Panc1 (cell line): ENCODE data around the gene RAPGEFL1. TPM values are rescaled to one million over a fixed set of nuclear protein-coding genes. Genes with fewer than 3 reads are reported as not detected.
A peak's percentile ranks its signal among the peaks of the same experiment; 100 is the strongest.
"Not testable (repeated sequence)": the region's sequence is repeated elsewhere in the genome, so short reads cannot be mapped to it uniquely, and the experiment has no call there.

Source experiments
- ATAC-seq: fragments of 200-7000 bp; cut with Tn5 transposase; 2 replicates; pipeline ENCODE4 v1.9.1; 2020; ENCODE audit warnings: mild to moderate bottlenecking, moderate library complexity
- BruUV-seq: library from RNA; stranded (reverse); fragments of 400-500 nt; replicated peaks from 2 replicates; lab custom pipeline; 2021; lab: Mats Ljungman, UMichigan
- CTCF ChIA-PET: fragments of 300-600 bp; sonication (Branson Sonifier 250); formaldehyde crosslinking; loops from one replicate; lab custom pipeline; 2022; ENCODE audit warnings: antibody characterized with exemption; lab: Charles Lee
- POLR2A ChIA-PET: fragments of 300-600 bp; sonication (Branson Sonifier 250); formaldehyde crosslinking; loops from one replicate; lab custom pipeline; 2022; ENCODE audit warnings: antibody characterized with exemption; lab: Charles Lee
- DNase-seq: peaks from one replicate; pipeline ENCODE4 v3.0.0-alpha.2; 2010; ENCODE audit warnings: low read depth, low spot score
- H3K27ac ChIP-seq: 2 replicates; pipeline ENCODE4 v1.5.1; 2011; ENCODE audit warnings: mild to moderate bottlenecking, low read length, inconsistent platforms
- H3K27me3 ChIP-seq: fragments of 200-500 bp; sonication (Bioruptor generic); 2 replicates; pipeline ENCODE4 v1.6.0; 2014; ENCODE audit warnings: low read length, inconsistent platforms; ENCODE audit not compliant: control insufficient read depth, insufficient read depth
- H3K36me3 ChIP-seq: fragments of 200-500 bp; sonication (Bioruptor generic); 2 replicates; pipeline ENCODE4 v1.5.1; 2014; ENCODE audit warnings: inconsistent platforms, mild to moderate bottlenecking, low read length, moderate library complexity; ENCODE audit not compliant: control insufficient read depth, insufficient read depth
- H3K4me1 ChIP-seq: 2 replicates; pipeline ENCODE4 v1.5.1; 2011; ENCODE audit warnings: inconsistent platforms, mild to moderate bottlenecking, low read length, moderate library complexity; ENCODE audit not compliant: control insufficient read depth, insufficient read depth
- H3K4me3 ChIP-seq, 2 experiments: 2 replicates each; pipeline ENCODE4 v1.5.1; 2011 to 2012; ENCODE audit warnings: low read depth in 2 of 2, low read length in 2 of 2, mild to moderate bottlenecking in 2 of 2, inconsistent platforms in 1 of 2, moderate library complexity in 1 of 2
- H3K9me3 ChIP-seq: fragments of 200-500 bp; sonication (Bioruptor generic); 2 replicates; pipeline ENCODE4 v1.5.1; 2014; ENCODE audit warnings: low read depth, mild to moderate bottlenecking, inconsistent platforms, low read length, moderate library complexity; ENCODE audit not compliant: control insufficient read depth, insufficient read depth
- CTCF ChIP-seq: fragments of 450-650 bp; IDR thresholded peaks from 2 replicates; pipeline ENCODE4 v1.5.1; 2017; ENCODE audit warnings: mild to moderate bottlenecking
- POLR2AphosphoS5 ChIP-seq: IDR thresholded peaks from 2 replicates; pipeline ENCODE4 v1.6.1; 2012; ENCODE audit warnings: mild to moderate bottlenecking, low read depth, low read length, moderate library complexity
- SIN3A ChIP-seq: IDR thresholded peaks from 2 replicates; pipeline ENCODE4 v1.6.1; 2012; ENCODE audit warnings: low read depth, mild to moderate bottlenecking, low read length, moderate library complexity, borderline replicate concordance; ENCODE audit not compliant: insufficient read depth
- TCF7L2 ChIP-seq: IDR thresholded peaks from 2 replicates; pipeline ENCODE4 v1.6.1; 2011; ENCODE audit warnings: mild to moderate bottlenecking, low read depth, low read length, inconsistent platforms
- in situ Hi-C: cut with HindIII; loops from 2 replicates; pipeline ENCODE4 v1.10.0; 2016; ENCODE audit warnings: low sequenced_read_pairs, low pct_unique_long_range_greater_than_20kb
- intact Hi-C: fragments of 100-400 bp; cut with micrococcal nuclease; formaldehyde crosslinking; loops from one replicate; pipeline ENCODE4 v1.10.0; 2022; ENCODE audit not compliant: unreplicated experiment
- total RNA-seq: library from RNA; stranded (reverse); gene quantifications from one replicate; pipeline ENCODE4 v1.2.1, GENCODE V29; 2021; ENCODE audit not compliant: unreplicated experiment
- TF ChIP-seq, protein P1 (sequence below), 2 experiments: IDR thresholded peaks; 2 replicates each; pipeline ENCODE4 v1.6.1; 2011 to 2012; ENCODE audit warnings: low read depth in 2 of 2, control low read depth in 1 of 2, low read length in 1 of 2, mild to moderate bottlenecking in 1 of 2, moderate library complexity in 1 of 2; ENCODE audit not compliant: insufficient read depth in 1 of 2

The RAPGEFL1 gene
- total RNA-seq, 1 experiment from 2014 or later: 6.5 TPM

GRCh38 chr17:40224718-40225550 lies 47.7 kb downstream of the RAPGEFL1 start:
- Histone ChIP-seq H3K9me3 (no peaks in the 10 kb centered on the region), H3K27me3 (no peaks in the 10 kb centered on the region), H3K4me1 (no peaks in the 10 kb centered on the region), H3K27ac (0 out of 2 replicates have a peak overlapping the region, but pooled peaks have one; percentile 9), H3K4me3 (no peak overlapping the region), H3K36me3 (no peaks in the 10 kb centered on the region)
- intact Hi-C loops: no loop called here
- DNase-seq (no peak), ATAC-seq (no peak)
- in situ Hi-C loops: no loop called here
- TSS peak; percentile 22 for BruUV-seq
- CTCF ChIA-PET: no interaction called here
- TF ChIP-seq, protein P1, sequence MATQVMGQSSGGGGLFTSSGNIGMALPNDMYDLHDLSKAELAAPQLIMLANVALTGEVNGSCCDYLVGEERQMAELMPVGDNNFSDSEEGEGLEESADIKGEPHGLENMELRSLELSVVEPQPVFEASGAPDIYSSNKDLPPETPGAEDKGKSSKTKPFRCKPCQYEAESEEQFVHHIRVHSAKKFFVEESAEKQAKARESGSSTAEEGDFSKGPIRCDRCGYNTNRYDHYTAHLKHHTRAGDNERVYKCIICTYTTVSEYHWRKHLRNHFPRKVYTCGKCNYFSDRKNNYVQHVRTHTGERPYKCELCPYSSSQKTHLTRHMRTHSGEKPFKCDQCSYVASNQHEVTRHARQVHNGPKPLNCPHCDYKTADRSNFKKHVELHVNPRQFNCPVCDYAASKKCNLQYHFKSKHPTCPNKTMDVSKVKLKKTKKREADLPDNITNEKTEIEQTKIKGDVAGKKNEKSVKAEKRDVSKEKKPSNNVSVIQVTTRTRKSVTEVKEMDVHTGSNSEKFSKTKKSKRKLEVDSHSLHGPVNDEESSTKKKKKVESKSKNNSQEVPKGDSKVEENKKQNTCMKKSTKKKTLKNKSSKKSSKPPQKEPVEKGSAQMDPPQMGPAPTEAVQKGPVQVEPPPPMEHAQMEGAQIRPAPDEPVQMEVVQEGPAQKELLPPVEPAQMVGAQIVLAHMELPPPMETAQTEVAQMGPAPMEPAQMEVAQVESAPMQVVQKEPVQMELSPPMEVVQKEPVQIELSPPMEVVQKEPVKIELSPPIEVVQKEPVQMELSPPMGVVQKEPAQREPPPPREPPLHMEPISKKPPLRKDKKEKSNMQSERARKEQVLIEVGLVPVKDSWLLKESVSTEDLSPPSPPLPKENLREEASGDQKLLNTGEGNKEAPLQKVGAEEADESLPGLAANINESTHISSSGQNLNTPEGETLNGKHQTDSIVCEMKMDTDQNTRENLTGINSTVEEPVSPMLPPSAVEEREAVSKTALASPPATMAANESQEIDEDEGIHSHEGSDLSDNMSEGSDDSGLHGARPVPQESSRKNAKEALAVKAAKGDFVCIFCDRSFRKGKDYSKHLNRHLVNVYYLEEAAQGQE (IDR thresholded peaks at IDR 0.05; ENCODE audit: insufficient read depth in 1 of 2, low read depth in 2 of 2, low read length in 1 of 2): no peak
- TF ChIP-seq POLR2AphosphoS5 (no peak), SIN3A (no peak), TCF7L2 (no peak), CTCF (no peak)
- POLR2A ChIA-PET: interaction anchor here (0.5 to 0.6 kb wide), 2 partner anchors 48 to 64 kb away, joined by 4 to 5 read pairs; no protein-coding TSS in a partner anchor

GRCh38 chr17:40229146-40229545 lies 51.9 kb downstream of the RAPGEFL1 start:
- H3K27ac ChIP-seq, H3K27me3 ChIP-seq, intact Hi-C loops, H3K36me3 ChIP-seq, in situ Hi-C loops, H3K4me1 ChIP-seq, H3K4me3 ChIP-seq, BruUV-seq, ATAC-seq, H3K9me3 ChIP-seq, DNase-seq, CTCF ChIA-PET: not testable (repeated sequence)
- POLR2A ChIA-PET: interaction anchor here (0.6 to 0.7 kb wide), 2 partner anchors 13 to 35 kb away, joined by 3 to 10 read pairs; no protein-coding TSS in a partner anchor

GRCh38 chr17:40230670-40231069 lies 53.4 kb downstream of the RAPGEFL1 start:
- no peak overlapping the region for H3K27ac ChIP-seq
- in situ Hi-C loops (no loop called here), intact Hi-C loops (no loop called here)
- DNase-seq (no peak), ATAC-seq (no peak)
- no peak overlapping the region for H3K4me3 ChIP-seq
- ChIA-PET POLR2A (interaction anchor here (0.8 kb wide), 1 partner anchor 12 kb away, joined by 3 read pairs; no protein-coding TSS in a partner anchor), CTCF (no interaction called here)
- H3K9me3 ChIP-seq: no peaks in the 10 kb centered on the region
- no peaks in the 10 kb centered on the region for H3K4me1 ChIP-seq
- no peak for TF ChIP-seq TCF7L2
- no peak for TF ChIP-seq CTCF
- no peak for TF ChIP-seq SIN3A
- no peak for TF ChIP-seq POLR2AphosphoS5
- TF ChIP-seq, protein P1 (IDR thresholded peaks at IDR 0.05; ENCODE audit: insufficient read depth in 1 of 2, low read depth in 2 of 2, low read length in 1 of 2): no peak
- no peaks in the 10 kb centered on the region for H3K27me3 ChIP-seq
- TSS peak; percentile 68 for BruUV-seq
- no peaks in the 10 kb centered on the region for H3K36me3 ChIP-seq
